K562 (cell line): ENCODE results near the gene TMTC4. TPM values are rescaled to one million over a fixed set of nuclear protein-coding genes. Genes with fewer than 3 reads are reported as not detected.

Experiments used
- ATAC-seq: fragments of 200-7000 bp; cut with Tn5 transposase; 3 replicates; pipeline ENCODE4 v1.9.1; 2020; ENCODE audit warnings: moderate library complexity
- BruUV-seq: library from RNA; stranded (reverse); fragments of 400-500 nt; replicated peaks from 2 replicates; lab custom pipeline; 2021; lab: Mats Ljungman, UMichigan
- CTCF ChIA-PET: fragments of 300-600 bp; formaldehyde crosslinking; extraction: SDS; loops from one replicate; lab custom pipeline; 2021; ENCODE audit warnings: low intra/inter-chr PET ratio; lab: Yijun Ruan, JAX
- POLR2A ChIA-PET: fragments of 300-600, 350-650 bp; sonication (Branson Sonifier 250); formaldehyde crosslinking; extraction: SDS; loops from one replicate; lab custom pipeline; 2021; ENCODE audit warnings: antibody characterized with exemption, inconsistent platforms; lab: Yijun Ruan, JAX
- DNase-seq, 4 experiments: peaks; one replicate each; pipeline versions ENCODE4 v3.0.0 to v3.0.0-alpha.2; 2011 to 2018; ENCODE audit warnings: low spot score in 3 of 4, mixed read lengths in 3 of 4; ENCODE audit errors: extremely low read depth in 1 of 4
- FAIRE-seq: peaks from 2 replicates; lab custom pipeline; 2011; peaks lifted over from hg19 to GRCh38; lab: Jason Lieb, UNC
- H2AFZ ChIP-seq: 2 replicates; pipeline ENCODE4 v1.6.0; 2011; ENCODE audit warnings: low read depth, low read length, control low read depth, inconsistent platforms
- H3K27ac ChIP-seq: fragments of 200-600 bp; 3 replicates; pipeline ENCODE4 v1.8.0; 2011; ENCODE audit warnings: low read depth, mild to moderate bottlenecking, control low read depth, inconsistent platforms, low read length, moderate library complexity, mixed read lengths; ENCODE audit errors: extremely low read depth
- H3K27me3 ChIP-seq, 2 experiments: fragments of 300-600 bp in 1 of 2; 2 replicates in 1 of 2; 3 replicates in 1 of 2; pipeline versions ENCODE4 v1.6.0 to v1.8.0; 2011; ENCODE audit warnings: inconsistent platforms in 2 of 2, low read length in 2 of 2, mild to moderate bottlenecking in 1 of 2, mixed read lengths in 1 of 2, moderate library complexity in 1 of 2; ENCODE audit not compliant: control insufficient read depth in 2 of 2, insufficient read depth in 2 of 2
- H3K36me3 ChIP-seq: fragments of 300-600 bp; 3 replicates; pipeline ENCODE4 v1.8.0; 2011; ENCODE audit warnings: mild to moderate bottlenecking, low read length, inconsistent platforms; ENCODE audit not compliant: control insufficient read depth, insufficient read depth
- H3K4me1 ChIP-seq, 2 experiments: fragments of 200-600 bp in 1 of 2; replicated peaks in 1 of 2; 2 replicates in 1 of 2; 3 replicates in 1 of 2; pipeline versions ENCODE4 v1.5.1 to v1.8.0; 2011; ENCODE audit warnings: inconsistent platforms in 2 of 2, low read length in 2 of 2, mild to moderate bottlenecking in 1 of 2, mixed read lengths in 1 of 2, moderate library complexity in 1 of 2; ENCODE audit not compliant: control insufficient read depth in 2 of 2, insufficient read depth in 2 of 2
- H3K4me2 ChIP-seq: 2 replicates; pipeline ENCODE4 v1.6.1; 2011; ENCODE audit warnings: low read length, control low read depth, inconsistent platforms, mixed read lengths; ENCODE audit not compliant: insufficient read depth
- H3K4me3 ChIP-seq: fragments of 200-600 bp; sonication (generic), shearing (Covaris generic); 2 replicates; pipeline ENCODE4 v1.5.1; 2016; ENCODE audit warnings: control low read depth, inconsistent platforms
- H3K79me2 ChIP-seq: fragments of 200-600 bp; 3 replicates; pipeline ENCODE4 v1.8.0; 2011; ENCODE audit warnings: low read length, inconsistent platforms; ENCODE audit not compliant: control insufficient read depth, insufficient read depth
- H3K9ac ChIP-seq, 2 experiments: 2 replicates each; pipeline versions ENCODE4 v1.6.0 to v1.6.1; 2011; ENCODE audit warnings: low read depth in 2 of 2, low read length in 2 of 2, control low read depth in 1 of 2, inconsistent platforms in 1 of 2, mild to moderate bottlenecking in 1 of 2, mixed read lengths in 1 of 2; ENCODE audit not compliant: insufficient read depth in 1 of 2
- H3K9me1 ChIP-seq: one replicate; pipeline ENCODE4 v1.6.0; 2011; ENCODE audit warnings: inconsistent platforms, mild to moderate bottlenecking, low read length, moderate library complexity; ENCODE audit not compliant: control insufficient read depth, insufficient read depth
- H3K9me3 ChIP-seq: replicated peaks from 2 replicates; pipeline ENCODE4 v1.5.1; 2011; ENCODE audit warnings: low read depth, low read length, inconsistent platforms; ENCODE audit not compliant: control insufficient read depth, insufficient read depth
- H4K20me1 ChIP-seq: replicated peaks from 2 replicates; pipeline ENCODE4 v1.6.1; 2011; ENCODE audit warnings: low read length, inconsistent platforms, mixed read lengths; ENCODE audit not compliant: control insufficient read depth, insufficient read depth
- CBFB ChIP-seq: sonication (generic); formaldehyde crosslinking; IDR thresholded peaks from 2 replicates; pipeline ENCODE4 v1.4.0; 2020; ENCODE audit warnings: mild to moderate bottlenecking, missing genetic modification reagents
- WGBS: fragments of 100-300 bp; shearing (Covaris generic); methylation state at CpG from one replicate; pipeline ENCODE4 v1.1.6; 2016; ENCODE audit warnings: low coverage, mixed read lengths; ENCODE audit not compliant: insufficient coverage; ENCODE audit errors: missing lambda C conversion rate; 5-methylcytosine and 5-hydroxymethylcytosine counted together
- in situ Hi-C: fragments of 300-500 bp; cut with MboI; formaldehyde crosslinking; loops from 4 replicates; pipeline ENCODE4 v1.15.0; 2018; ENCODE audit warnings: inconsistent platforms, mixed read lengths
- intact Hi-C: fragments of 100-400 bp; cut with micrococcal nuclease; formaldehyde crosslinking; loops from 2 replicates; pipeline ENCODE4 v1.14.2; 2022
- polyA plus RNA-seq, 8 experiments: library from polyadenylated mRNA; depleted of rRNA in 4 of 8; stranded (reverse) in 5 of 8; unstranded in 3 of 8; fragments of >200 nt; fragmentation: Nextera tagmentation in 2 of 8; fragmentation: Illumina TruSeq in 1 of 8; extraction: Ambion mirVana in 2 of 8; extraction: Trizol in 1 of 8; gene quantifications; 2 replicates each; pipeline versions ENCODE4 v1.2.1 to v1.2.3, GENCODE V29; 2011 to 2014; ENCODE audit warnings: inconsistent platforms in 1 of 8, missing spikeins in 1 of 8
- total RNA-seq, 7 experiments: library from RNA; depleted of rRNA in 6 of 7; stranded (reverse); fragments of >200 nt in 6 of 7; fragmentation: Illumina TruSeq in 2 of 7; extraction: Trizol in 2 of 7; gene quantifications; 2 replicates each; pipeline versions ENCODE4 v1.2.1 to v1.2.3, GENCODE V29; 2011 to 2021; ENCODE audit warnings: low replicate concordance in 1 of 7
- TF ChIP-seq, protein P1 (sequence below): sonication (generic); IDR thresholded peaks from 2 replicates; pipeline ENCODE4 v1.6.1; 2016
- TF ChIP-seq, protein P2 (sequence below), 2 experiments: fragments of 450-650 bp; formaldehyde crosslinking in 1 of 2; IDR thresholded peaks; 2 replicates each; pipeline versions ENCODE4 v1.4.0 to v1.6.1; 2014 to 2020; ENCODE audit warnings: mild to moderate bottlenecking in 2 of 2, borderline replicate concordance in 1 of 2, low read depth in 1 of 2

The TMTC4 gene
- total and polyA plus RNA-seq, 9 of the 15 experiments (the other 6 are each of a cell fraction or from before 2014, with no cell fraction given), result 3.5 to 16.7 (median 11.8) TPM

DNA sequence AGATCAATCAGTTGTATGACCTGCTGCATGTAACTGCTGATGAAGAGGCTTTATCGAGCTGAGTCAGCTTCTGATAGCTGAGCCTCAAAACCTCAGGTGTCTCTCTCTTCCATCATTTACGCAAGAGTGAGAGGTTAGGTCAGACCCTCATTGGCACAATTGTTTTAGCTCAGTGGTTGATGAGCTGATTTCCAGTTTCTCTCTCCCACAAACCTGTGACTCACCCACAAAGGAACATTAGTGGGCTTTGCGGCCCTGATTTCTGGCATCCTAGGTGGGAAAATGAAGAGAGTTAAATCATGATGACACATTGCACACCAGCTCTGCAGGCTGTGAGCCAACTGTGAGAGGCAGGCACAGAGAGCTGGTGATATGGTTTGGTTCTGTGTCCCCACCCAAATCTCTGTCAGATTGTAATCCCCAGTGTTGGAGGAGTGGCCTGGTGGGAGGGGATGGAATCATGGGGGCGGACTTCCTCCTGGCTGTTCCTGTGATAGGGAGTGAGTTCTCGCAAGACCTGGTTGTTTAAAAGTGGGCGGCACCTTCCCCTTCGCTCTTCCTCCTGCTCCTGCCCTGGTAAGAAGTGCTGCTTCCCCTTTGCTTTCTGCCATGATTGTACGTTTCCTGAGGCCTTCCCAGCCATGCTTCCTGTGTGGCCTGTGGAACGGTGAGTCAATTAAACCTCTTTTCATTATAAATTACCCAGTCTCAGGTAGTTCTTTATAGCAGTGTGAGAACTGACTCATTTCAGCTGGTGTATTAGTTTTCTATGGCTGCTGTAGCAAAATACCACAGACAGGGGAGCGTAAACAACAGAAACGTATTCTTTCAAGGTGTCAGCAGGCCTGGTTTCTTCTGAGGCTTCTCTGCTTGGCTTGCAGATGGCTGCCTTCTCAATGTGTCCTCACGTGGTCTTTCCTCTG lies 33.5 kb upstream of the TMTC4 start:
- Histone ChIP-seq H3K27me3 (0 out of 5 replicates have a peak, but pooled peaks cover 0 to 3% of the 10 kb centered on the region in 2 experiments), H3K4me2 (no peak overlapping the region), H3K36me3 (no peaks in the 10 kb centered on the region), H3K9me3 (no peaks in the 10 kb centered on the region), H2AFZ (peak overlapping the region; percentile 40; the same call in 1 of the 2 replicates), H3K4me3 (no peak overlapping the region), H3K27ac (no peak overlapping the region), H3K4me1 (no peaks in the 10 kb centered on the region), H3K9ac (no peak overlapping the region), H3K9me1 (no peaks in the 10 kb centered on the region), H3K79me2 (no peaks in the 10 kb centered on the region), H4K20me1 (no peaks in the 10 kb centered on the region)
- DNase-seq (peak in 1 of 4 experiments; percentile 11), ATAC-seq (peak; percentile 79), FAIRE-seq (no peak)
- in situ Hi-C loops (no loop called here), intact Hi-C loops (no loop called here)
- CTCF ChIA-PET, result no interaction called here
- WGBS, result 7% methylated on average over 7 of the region's 12 CpGs
- TSS peak; percentile 90 for BruUV-seq
- POLR2A ChIA-PET, result no interaction called here
- no peak for TF ChIP-seq CBFB
- TF ChIP-seq, protein P1, sequence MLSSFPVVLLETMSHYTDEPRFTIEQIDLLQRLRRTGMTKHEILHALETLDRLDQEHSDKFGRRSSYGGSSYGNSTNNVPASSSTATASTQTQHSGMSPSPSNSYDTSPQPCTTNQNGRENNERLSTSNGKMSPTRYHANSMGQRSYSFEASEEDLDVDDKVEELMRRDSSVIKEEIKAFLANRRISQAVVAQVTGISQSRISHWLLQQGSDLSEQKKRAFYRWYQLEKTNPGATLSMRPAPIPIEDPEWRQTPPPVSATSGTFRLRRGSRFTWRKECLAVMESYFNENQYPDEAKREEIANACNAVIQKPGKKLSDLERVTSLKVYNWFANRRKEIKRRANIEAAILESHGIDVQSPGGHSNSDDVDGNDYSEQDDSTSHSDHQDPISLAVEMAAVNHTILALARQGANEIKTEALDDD, result no peak
- TF ChIP-seq, protein P2, sequence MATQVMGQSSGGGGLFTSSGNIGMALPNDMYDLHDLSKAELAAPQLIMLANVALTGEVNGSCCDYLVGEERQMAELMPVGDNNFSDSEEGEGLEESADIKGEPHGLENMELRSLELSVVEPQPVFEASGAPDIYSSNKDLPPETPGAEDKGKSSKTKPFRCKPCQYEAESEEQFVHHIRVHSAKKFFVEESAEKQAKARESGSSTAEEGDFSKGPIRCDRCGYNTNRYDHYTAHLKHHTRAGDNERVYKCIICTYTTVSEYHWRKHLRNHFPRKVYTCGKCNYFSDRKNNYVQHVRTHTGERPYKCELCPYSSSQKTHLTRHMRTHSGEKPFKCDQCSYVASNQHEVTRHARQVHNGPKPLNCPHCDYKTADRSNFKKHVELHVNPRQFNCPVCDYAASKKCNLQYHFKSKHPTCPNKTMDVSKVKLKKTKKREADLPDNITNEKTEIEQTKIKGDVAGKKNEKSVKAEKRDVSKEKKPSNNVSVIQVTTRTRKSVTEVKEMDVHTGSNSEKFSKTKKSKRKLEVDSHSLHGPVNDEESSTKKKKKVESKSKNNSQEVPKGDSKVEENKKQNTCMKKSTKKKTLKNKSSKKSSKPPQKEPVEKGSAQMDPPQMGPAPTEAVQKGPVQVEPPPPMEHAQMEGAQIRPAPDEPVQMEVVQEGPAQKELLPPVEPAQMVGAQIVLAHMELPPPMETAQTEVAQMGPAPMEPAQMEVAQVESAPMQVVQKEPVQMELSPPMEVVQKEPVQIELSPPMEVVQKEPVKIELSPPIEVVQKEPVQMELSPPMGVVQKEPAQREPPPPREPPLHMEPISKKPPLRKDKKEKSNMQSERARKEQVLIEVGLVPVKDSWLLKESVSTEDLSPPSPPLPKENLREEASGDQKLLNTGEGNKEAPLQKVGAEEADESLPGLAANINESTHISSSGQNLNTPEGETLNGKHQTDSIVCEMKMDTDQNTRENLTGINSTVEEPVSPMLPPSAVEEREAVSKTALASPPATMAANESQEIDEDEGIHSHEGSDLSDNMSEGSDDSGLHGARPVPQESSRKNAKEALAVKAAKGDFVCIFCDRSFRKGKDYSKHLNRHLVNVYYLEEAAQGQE (IDR thresholded peaks at IDR 0.05; ENCODE audit: borderline replicate concordance), result no peak
- TF ChIP-seq, protein P2 (CRISPR knock-in tag; IDR thresholded peaks at IDR 0.05; ENCODE audit: low read depth), result no peak
